Bronchial epithelial cell (primary cell): ENCODE data around the gene LRRFIP2. TPM values are rescaled to one million over a fixed set of nuclear protein-coding genes. Genes with fewer than 3 reads are reported as not detected.

Experiments
- DNase-seq: peaks from one replicate; pipeline ENCODE4 v3.0.0-alpha.2; 2010; ENCODE audit warnings: low read depth
- FAIRE-seq: peaks from 2 replicates; lab custom pipeline; 2011; peaks lifted over from hg19 to GRCh38; lab: Jason Lieb, UNC
- H3K27me3 ChIP-seq: 2 replicates; pipeline ENCODE4 v1.5.1; 2011; ENCODE audit warnings: low read length; ENCODE audit not compliant: control insufficient read depth, insufficient read depth
- H3K36me3 ChIP-seq: 2 replicates; pipeline ENCODE4 v1.5.1; 2011; ENCODE audit warnings: low read length; ENCODE audit not compliant: control insufficient read depth, insufficient read depth
- H3K4me3 ChIP-seq: 2 replicates; pipeline ENCODE4 v1.5.1; 2011; ENCODE audit warnings: mild to moderate bottlenecking, low read depth, low read length, control low read depth
- CTCF ChIP-seq: IDR thresholded peaks from 2 replicates; pipeline ENCODE4 v1.5.1; 2011; ENCODE audit warnings: mild to moderate bottlenecking, moderate library complexity, low read length, control low read depth, inconsistent platforms; ENCODE audit not compliant: insufficient read depth, severe bottlenecking
- total RNA-seq: library from RNA; depleted of rRNA; stranded (reverse); fragments of >200 nt; gene quantifications from 2 replicates; pipeline ENCODE4 v1.2.1, GENCODE V29; 2014

LRRFIP2 gene
- total RNA-seq, 1 donor from 2014 or later: 67.7 TPM

GRCh38 chr3:37138816-37139215 lies 35.6 kb downstream of the LRRFIP2 start:
- FAIRE-seq: no peak
- H3K4me3 ChIP-seq: no peak overlapping the region
- TF ChIP-seq CTCF: no peak

GRCh38 chr3:37137516-37137915 lies 36.9 kb downstream of the LRRFIP2 start:
- no peak for FAIRE-seq
- H3K27me3 ChIP-seq: no peaks in the 10 kb centered on the region
- peaks cover 3% of the 10 kb centered on the region for H3K36me3 ChIP-seq
- no peak for DNase-seq
- H3K4me3 ChIP-seq: no peak overlapping the region
- TF ChIP-seq CTCF: no peak

More at GRCh38 chr3:37138816-37139215, 35.6 kb downstream of the LRRFIP2 start:
- H3K36me3 ChIP-seq: peaks cover 6% of the 10 kb centered on the region
- no peaks in the 10 kb centered on the region for H3K27me3 ChIP-seq
- no peak for DNase-seq

GRCh38 chr3:37136067-37136466 lies 38.3 kb downstream of the LRRFIP2 start:
- no peak for TF ChIP-seq CTCF
- FAIRE-seq: no peak
- Histone ChIP-seq H3K27me3 (no peaks in the 10 kb centered on the region), H3K36me3 (no peaks in the 10 kb centered on the region), H3K4me3 (no peak overlapping the region)
- no peak for DNase-seq

- Histone ChIP-seq H3K4me3 (no peak overlapping the region), H3K27me3 (no peaks in the 10 kb centered on the region), H3K36me3 (no peaks in the 10 kb centered on the region)
- no peak for FAIRE-seq
- no peak for TF ChIP-seq CTCF
- DNase-seq: no peak
Measured at GRCh38 chr3:37135561-37135960, 38.8 kb downstream of the LRRFIP2 start.

- no peak for DNase-seq
- peaks cover 1% of the 10 kb centered on the region for H3K36me3 ChIP-seq
- no peaks in the 10 kb centered on the region for H3K27me3 ChIP-seq
- TF ChIP-seq CTCF: no peak
- no peak for FAIRE-seq
- no peak overlapping the region for H3K4me3 ChIP-seq
Measured at GRCh38 chr3:37132334-37132733, 42.0 kb downstream of the LRRFIP2 start.

GRCh38 chr3:37131860-37132144 lies 42.6 kb downstream of the LRRFIP2 start:
- Histone ChIP-seq H3K4me3 (no peak overlapping the region), H3K36me3 (peaks cover 1% of the 10 kb centered on the region), H3K27me3 (no peaks in the 10 kb centered on the region)
- no peak for TF ChIP-seq CTCF
- DNase-seq (no peak), FAIRE-seq (no peak)
